PC-9 (cell line): ENCODE results near the gene TSFM. TPM values are rescaled to one million over a fixed set of nuclear protein-coding genes. Genes with fewer than 3 reads are reported as not detected.

ENCODE experiments used
- BruUV-seq: library from RNA; stranded (reverse); fragments of 400-500 nt; replicated peaks from 2 replicates; lab custom pipeline; 2021; lab: Mats Ljungman, UMichigan
- CTCF ChIA-PET: fragments of 300-600 bp; sonication (Branson Sonifier 250); formaldehyde crosslinking; loops from one replicate; lab custom pipeline; 2022; ENCODE audit warnings: antibody characterized with exemption; lab: Charles Lee
- POLR2A ChIA-PET: fragments of 300-600 bp; sonication (Branson Sonifier 250); formaldehyde crosslinking; loops from one replicate; lab custom pipeline; 2022; ENCODE audit warnings: antibody characterized with exemption; ENCODE audit not compliant: unreplicated experiment; lab: Charles Lee
- DNase-seq, 2 experiments: peaks; one replicate each; pipeline versions ENCODE4 v3.0.0 to v3.0.0-alpha.2; 2015 to 2022; ENCODE audit warnings: mixed read lengths in 1 of 2
- H2AFZ ChIP-seq: fragments of 200-600 bp; sonication (generic); 2 replicates; pipeline ENCODE4 v1.8.1; 2017; ENCODE audit warnings: antibody characterized with exemption
- H3F3A ChIP-seq: fragments of 200-600 bp; sonication (generic); 2 replicates; pipeline ENCODE4 v1.8.1; 2017; ENCODE audit warnings: antibody characterized with exemption, mild to moderate bottlenecking, low read depth; ENCODE audit not compliant: insufficient read depth
- H3K27ac ChIP-seq: fragments of 200-600 bp; sonication (generic); 2 replicates; pipeline ENCODE4 v1.6.1; 2016; ENCODE audit warnings: mixed run types
- H3K27me3 ChIP-seq: fragments of 200-600 bp; sonication (generic); 2 replicates; pipeline ENCODE4 v1.6.1; 2016; ENCODE audit warnings: low read depth, mixed run types; ENCODE audit not compliant: insufficient read depth
- H3K36me3 ChIP-seq: fragments of 200-600 bp; sonication (generic); 2 replicates; pipeline ENCODE4 v1.6.1; 2016; ENCODE audit warnings: low read depth, mixed run types
- H3K4me1 ChIP-seq: fragments of 200-600 bp; sonication (generic); replicated peaks from 2 replicates; pipeline ENCODE4 v1.6.1; 2016; ENCODE audit warnings: mixed run types; ENCODE audit not compliant: insufficient read depth
- H3K4me2 ChIP-seq: fragments of 200-600 bp; sonication (generic); 2 replicates; pipeline ENCODE4 v1.6.1; 2017; ENCODE audit warnings: mixed run types
- H3K4me3 ChIP-seq: fragments of 200-600 bp; sonication (generic); 2 replicates; pipeline ENCODE4 v1.6.1; 2016; ENCODE audit warnings: mixed run types
- H3K79me2 ChIP-seq: fragments of 200-600 bp; sonication (generic); 2 replicates; pipeline ENCODE4 v1.6.1; 2017; ENCODE audit warnings: low read depth, mixed run types
- H3K9me2 ChIP-seq: fragments of 200-600 bp; sonication (generic); 2 replicates; pipeline ENCODE4 v1.8.1; 2017; ENCODE audit warnings: mild to moderate bottlenecking; ENCODE audit not compliant: insufficient read depth
- H3K9me3 ChIP-seq: fragments of 200-600 bp; sonication (generic); 2 replicates; pipeline ENCODE4 v1.8.1; 2016; ENCODE audit warnings: low read depth; ENCODE audit not compliant: insufficient read depth
- H4K20me1 ChIP-seq: fragments of 200-600 bp; sonication (generic); 2 replicates; pipeline ENCODE4 v1.8.1; 2017; ENCODE audit not compliant: insufficient read depth
- CTCF ChIP-seq: fragments of 200-600 bp; sonication (generic); conservative IDR thresholded peaks from 2 replicates; pipeline ENCODE4 v1.6.1; 2017; ENCODE audit warnings: mixed run types, antibody characterized with exemption, mild to moderate bottlenecking, moderate library complexity
- EZH2 ChIP-seq: fragments of 200-600 bp; sonication (generic); IDR thresholded peaks from 2 replicates; pipeline ENCODE4 v1.8.0; 2017; ENCODE audit warnings: antibody characterized with exemption, low read depth
- intact Hi-C: fragments of 100-400 bp; cut with micrococcal nuclease; formaldehyde crosslinking; loops from one replicate; pipeline ENCODE4 v1.10.0; 2022; ENCODE audit not compliant: unreplicated experiment
- total RNA-seq: library from RNA; stranded (reverse); gene quantifications from 2 replicates; pipeline ENCODE4 v1.2.3, GENCODE V29; 2021

The TSFM gene
- total RNA-seq, 1 experiment from 2014 or later, result 44.8 TPM

GRCh38 chr12:57754411-57755193 lies 28.0 kb upstream of the TSFM start, which contains the start of gene MARCHF9:
TSS of gene MARCHF9 (plus strand) at chr12:57755103. CDS start at chr12:57755529, 426 bp downstream.
- Histone ChIP-seq H3K9me2 (no peaks in the 10 kb centered on the region), H2AFZ (peak within 1 kb of the TSS; percentile 83), H3K79me2 (peaks cover 23% of the 10 kb centered on the region), H3K9me3 (no peaks in the 10 kb centered on the region), H3K36me3 (peaks cover 8% of the 10 kb centered on the region), H3K4me2 (peak within 1 kb of the TSS; percentile 93), H3K27ac (no peak within 1 kb of the TSS), H3K4me1 (peaks cover 27% of the 10 kb centered on the region), H3F3A (peaks cover 13% of the 10 kb centered on the region; the same call in 1 of the 2 replicates), H4K20me1 (no peaks in the 10 kb centered on the region; the same call in 1 of the 2 replicates), H3K4me3 (peak within 1 kb of the TSS; percentile 68), H3K27me3 (no peaks in the 10 kb centered on the region)
- peak; percentile 62 to 83 for DNase-seq
- CTCF ChIA-PET, result no interaction called here
- no peak for TF ChIP-seq CTCF
- TF ChIP-seq EZH2, result no peak
- intact Hi-C loops, result loop anchor here (2.0 kb wide), 1 partner anchor 18 kb away; the partner anchor contains the start of genes EEF1AKMT3 and METTL1
- no TSS peak for BruUV-seq
- POLR2A ChIA-PET, result interaction anchor here (0.7 kb wide), 1 partner anchor 12 kb away, joined by 6 read pairs; no protein-coding TSS in a partner anchor

GRCh38 chr12:57755194-57755453 lies 27.5 kb upstream of the TSFM start:
- no peaks in the 10 kb centered on the region for H3K27me3 ChIP-seq
- H3K36me3 ChIP-seq, result peaks cover 7% of the 10 kb centered on the region
- no TSS peak for BruUV-seq
- no peaks in the 10 kb centered on the region for H3K9me2 ChIP-seq
- ChIA-PET CTCF (no interaction called here), POLR2A (no interaction called here)
- H3K4me2 ChIP-seq, result peak overlapping the region; percentile 93; the same call in 1 of the 2 replicates
- H3K9me3 ChIP-seq, result no peaks in the 10 kb centered on the region
- no peak for DNase-seq
- H3K27ac ChIP-seq, result no peak overlapping the region
- H3K4me3 ChIP-seq, result peak overlapping the region; percentile 68; the same call in 1 of the 2 replicates
- H3K4me1 ChIP-seq, result peaks cover 27% of the 10 kb centered on the region
- no peaks in the 10 kb centered on the region; the same call in 1 of the 2 replicates for H4K20me1 ChIP-seq
- peaks cover 13% of the 10 kb centered on the region; the same call in 1 of the 2 replicates for H3F3A ChIP-seq
- TF ChIP-seq EZH2, result no peak
- H2AFZ ChIP-seq, result no peak overlapping the region
- intact Hi-C loops, result loop anchor here (2.0 kb wide), 1 partner anchor 18 kb away; the partner anchor contains the start of genes EEF1AKMT3 and METTL1
- peaks cover 20% of the 10 kb centered on the region for H3K79me2 ChIP-seq

DNA sequence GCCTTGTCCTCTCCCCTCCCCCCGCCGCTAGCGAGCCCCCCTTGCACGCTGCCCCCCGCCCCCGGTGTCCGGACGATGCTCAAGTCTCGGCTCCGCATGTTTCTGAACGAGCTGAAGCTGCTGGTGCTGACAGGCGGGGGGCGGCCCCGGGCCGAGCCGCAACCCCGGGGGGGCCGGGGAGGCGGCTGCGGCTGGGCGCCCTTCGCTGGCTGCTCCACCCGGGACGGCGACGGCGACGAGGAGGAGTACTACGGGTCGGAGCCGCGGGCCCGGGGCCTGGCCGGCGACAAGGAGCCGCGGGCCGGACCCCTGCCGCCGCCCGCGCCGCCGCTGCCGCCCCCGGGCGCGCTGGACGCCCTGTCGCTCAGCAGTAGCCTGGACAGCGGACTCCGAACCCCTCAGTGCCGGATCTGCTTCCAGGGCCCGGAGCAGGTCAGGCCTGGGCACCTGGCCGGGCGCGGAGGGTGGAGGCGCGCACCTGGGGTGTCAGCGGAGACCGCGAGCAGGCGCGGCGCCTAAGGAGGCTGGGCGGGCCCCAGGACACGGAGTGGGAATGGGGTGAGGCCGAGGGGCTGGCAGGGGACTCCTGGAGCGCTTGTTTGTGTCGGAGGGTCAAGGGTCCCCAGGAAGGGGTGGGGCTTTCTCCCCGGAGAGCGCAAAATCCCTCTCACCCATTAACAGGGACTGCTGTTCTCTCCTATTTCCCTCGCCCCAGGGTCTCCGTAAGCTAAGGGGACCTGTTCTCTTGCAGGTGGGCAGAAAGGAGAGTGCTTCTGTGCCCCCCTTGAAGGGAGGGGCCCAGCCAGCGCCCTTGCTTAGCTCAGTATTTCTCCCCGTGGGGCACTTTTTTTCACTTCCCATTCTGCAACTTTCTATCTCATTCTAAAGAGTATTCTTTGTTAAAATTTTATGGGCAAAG lies 26.9 kb upstream of the TSFM start:
- intact Hi-C loops, result loop anchor here (2.0 kb wide), 1 partner anchor 17 kb away; the partner anchor contains the start of genes EEF1AKMT3 and METTL1
- peak in 1 of 2 experiments; percentile 39 for DNase-seq
- Histone ChIP-seq H3K27ac (no peak overlapping the region), H3K36me3 (peaks cover 2% of the 10 kb centered on the region; the same call in 1 of the 2 replicates), H3K4me2 (peak overlapping the region; percentile 93), H3F3A (peaks cover 13% of the 10 kb centered on the region; the same call in 1 of the 2 replicates), H3K9me2 (no peaks in the 10 kb centered on the region), H3K4me3 (peak overlapping the region; percentile 68), H2AFZ (peak overlapping the region; percentile 67; the same call in 1 of the 2 replicates), H3K79me2 (peaks cover 14% of the 10 kb centered on the region), H3K9me3 (no peaks in the 10 kb centered on the region), H4K20me1 (no peaks in the 10 kb centered on the region; the same call in 1 of the 2 replicates), H3K27me3 (no peaks in the 10 kb centered on the region), H3K4me1 (peaks cover 25% of the 10 kb centered on the region)
- BruUV-seq, result no TSS peak
- POLR2A ChIA-PET, result no interaction called here
- no peak for TF ChIP-seq EZH2
- CTCF ChIA-PET, result no interaction called here
